Sigmoid colon (tissue), 4 donors: Measurements from ENCODE around the gene GCSAML.

Experiments
- CTCF ChIP-seq, 4 experiments: fragments of 450-650 bp in 3 of 4; fragments of 200-600 bp in 1 of 4; IDR thresholded peaks; one replicate each; pipeline ENCODE4 v1.5.1; 2016 to 2019; ENCODE audit warnings: antibody characterized with exemption in 4 of 4, mild to moderate bottlenecking in 3 of 4, moderate library complexity in 2 of 4
- EP300 ChIP-seq, 4 donors: sonication (generic); formaldehyde crosslinking; IDR thresholded peaks; one replicate each; pipeline ENCODE4 v1.6.1; 2017; ENCODE audit warnings: antibody characterized with exemption in 4 of 4
- POLR2A ChIP-seq, 2 donors: fragments of 450-650 bp; IDR thresholded peaks; one replicate each; pipeline ENCODE4 v1.6.1; 2016; ENCODE audit warnings: antibody characterized with exemption in 2 of 2, mild to moderate bottlenecking in 2 of 2, moderate library complexity in 2 of 2
- POLR2AphosphoS5 ChIP-seq, 4 donors: sonication (generic); formaldehyde crosslinking; IDR thresholded peaks; one replicate each; pipeline ENCODE4 v1.6.1; 2017; ENCODE audit warnings: antibody characterized with exemption in 4 of 4

DNA sequence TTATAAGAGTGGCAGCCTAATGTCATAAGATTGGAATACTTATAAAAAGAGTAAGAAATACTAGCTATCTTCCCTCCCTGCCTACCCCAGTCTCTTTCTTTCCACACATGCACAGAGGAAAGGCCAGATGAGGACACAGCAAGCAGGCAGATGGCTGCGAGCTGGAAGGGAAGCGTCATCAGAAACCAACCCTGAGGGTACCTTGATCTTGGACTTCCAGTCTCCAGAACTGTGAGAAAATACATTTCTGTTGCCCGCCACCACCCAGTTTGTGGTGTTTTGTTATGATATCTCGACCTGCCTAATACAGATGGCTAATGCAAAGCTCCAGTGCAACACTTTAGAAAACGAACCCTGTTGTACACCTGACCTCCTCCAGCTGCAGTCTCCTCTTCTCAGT is 10.4 kb upstream of the GCSAML start:
- TF ChIP-seq CTCF (IDR thresholded peaks at IDR 0.05) (no peak), POLR2A (IDR thresholded peaks at IDR 0.05) (no peak), EP300 (IDR thresholded peaks at IDR 0.05) (no peak), POLR2AphosphoS5 (IDR thresholded peaks at IDR 0.05) (no peak)
